IMR-90 (cell line): ENCODE results near the gene SLC25A25. TPM values are rescaled to one million over a fixed set of nuclear protein-coding genes. Genes with fewer than 3 reads are reported as not detected.

Source experiments
- ATAC-seq: fragments of 200-7000 bp; cut with Tn5 transposase; 2 replicates; pipeline ENCODE4 v1.9.1; 2020; ENCODE audit warnings: low read depth, mild to moderate bottlenecking, moderate library complexity
- BruUV-seq: library from RNA; stranded (reverse); fragments of 400-500 nt; replicated peaks from 2 replicates; lab custom pipeline; 2021; lab: Mats Ljungman, UMichigan
- CTCF ChIA-PET: fragments of 300-600 bp; formaldehyde crosslinking; extraction: SDS; loops from one replicate; lab custom pipeline; 2021; ENCODE audit warnings: antibody characterized with exemption; lab: Yijun Ruan, JAX
- POLR2A ChIA-PET: fragments of 300-600 bp; sonication (Branson Sonifier 250); formaldehyde crosslinking; loops from one replicate; lab custom pipeline; 2022; ENCODE audit warnings: antibody characterized with exemption; ENCODE audit not compliant: unreplicated experiment; lab: Charles Lee
- DNase-seq: peaks from one replicate; pipeline ENCODE4 v3.0.0; 2013
- H2AFZ ChIP-seq: replicated peaks from 2 replicates; pipeline ENCODE3; 2013; ENCODE audit warnings: low read length, mild to moderate bottlenecking; ENCODE audit not compliant: poor library complexity
- H2AK5ac ChIP-seq: 2 replicates; pipeline ENCODE4 v1.6.1; 2013; ENCODE audit warnings: low read depth, low read length, inconsistent platforms
- H2AK9ac ChIP-seq: replicated peaks from 2 replicates; pipeline ENCODE3; 2013; ENCODE audit warnings: mild to moderate bottlenecking, low read depth, low read length, moderate library complexity; ENCODE audit not compliant: poor library complexity
- H2BK120ac ChIP-seq: 2 replicates; pipeline ENCODE4 v1.6.1; 2013; ENCODE audit warnings: low read depth, low read length, inconsistent platforms
- H2BK15ac ChIP-seq: 3 replicates; pipeline ENCODE4 v1.6.1; 2013; ENCODE audit warnings: low read depth, low read length, inconsistent platforms
- H2BK20ac ChIP-seq: 2 replicates; pipeline ENCODE4 v1.6.1; 2013; ENCODE audit warnings: low read depth, mild to moderate bottlenecking, inconsistent platforms, low read length, moderate library complexity
- H2BK5ac ChIP-seq: 2 replicates; pipeline ENCODE4 v1.6.1; 2013; ENCODE audit warnings: mild to moderate bottlenecking, low read depth, low read length, inconsistent platforms; ENCODE audit not compliant: poor library complexity, severe bottlenecking
- H3K14ac ChIP-seq: replicated peaks from 2 replicates; pipeline ENCODE4 v1.6.1; 2013; ENCODE audit warnings: low read depth, low read length, inconsistent platforms
- H3K18ac ChIP-seq: 2 replicates; pipeline ENCODE4 v1.6.1; 2013; ENCODE audit warnings: low read depth, low read length, control low read depth
- H3K23ac ChIP-seq: 2 replicates; pipeline ENCODE4 v1.6.1; 2013; ENCODE audit warnings: low read depth, low read length, inconsistent platforms
- H3K27ac ChIP-seq: 2 replicates; pipeline ENCODE4 v1.5.1; 2013; ENCODE audit warnings: mild to moderate bottlenecking, control low read depth, low read length; ENCODE audit not compliant: insufficient read depth
- H3K27me3 ChIP-seq: 2 replicates; pipeline ENCODE4 v1.6.1; 2013; ENCODE audit warnings: low read length; ENCODE audit not compliant: control insufficient read depth, insufficient read depth
- H3K36me3 ChIP-seq: 2 replicates; pipeline ENCODE4 v1.6.1; 2013; ENCODE audit warnings: low read length, mixed read lengths; ENCODE audit not compliant: control insufficient read depth, insufficient read depth
- H3K4ac ChIP-seq: 2 replicates; pipeline ENCODE4 v1.6.1; 2013; ENCODE audit warnings: low read depth, low read length, inconsistent platforms
- H3K4me1 ChIP-seq: 2 replicates; pipeline ENCODE4 v1.6.1; 2013; ENCODE audit warnings: low read length, mixed read lengths; ENCODE audit not compliant: control insufficient read depth, insufficient read depth
- H3K4me2 ChIP-seq: 2 replicates; pipeline ENCODE4 v1.6.1; 2013; ENCODE audit warnings: low read depth, mild to moderate bottlenecking, control low read depth, low read length, moderate library complexity
- H3K4me3 ChIP-seq: 2 replicates; pipeline ENCODE4 v1.5.1; 2013; ENCODE audit warnings: low read depth, mild to moderate bottlenecking, control low read depth, low read length, moderate library complexity; ENCODE audit not compliant: insufficient read depth
- H3K56ac ChIP-seq: 2 replicates; pipeline ENCODE4 v1.6.1; 2013; ENCODE audit warnings: low read length, inconsistent platforms; ENCODE audit not compliant: insufficient read depth; ENCODE audit errors: extremely low read depth
- H3K79me1 ChIP-seq, 2 experiments: 2 replicates each; pipeline ENCODE4 v1.6.1; 2013; ENCODE audit warnings: low read length in 2 of 2, inconsistent platforms in 1 of 2, low read depth in 1 of 2
- H3K9ac ChIP-seq: 2 replicates; pipeline ENCODE4 v1.6.1; 2013; ENCODE audit warnings: low read depth, low read length, control low read depth
- H3K9me1 ChIP-seq: 2 replicates; pipeline ENCODE4 v1.6.1; 2013; ENCODE audit warnings: low read length, inconsistent platforms; ENCODE audit not compliant: insufficient read depth
- H3K9me3 ChIP-seq: 2 replicates; pipeline ENCODE4 v1.6.1; 2013; ENCODE audit warnings: low read length; ENCODE audit not compliant: control insufficient read depth, insufficient read depth
- H4K20me1 ChIP-seq: 2 replicates; pipeline ENCODE4 v1.6.1; 2013; ENCODE audit warnings: low read length, inconsistent platforms; ENCODE audit not compliant: insufficient read depth
- H4K5ac ChIP-seq: 2 replicates; pipeline ENCODE4 v1.6.1; 2013; ENCODE audit warnings: mild to moderate bottlenecking, low read depth, low read length, control low read depth
- H4K8ac ChIP-seq, 2 experiments: 2 replicates each; pipeline ENCODE4 v1.6.1; 2013; ENCODE audit warnings: low read depth in 2 of 2, low read length in 2 of 2, control low read depth in 1 of 2, inconsistent platforms in 1 of 2
- H4K91ac ChIP-seq: 2 replicates; pipeline ENCODE4 v1.6.1; 2013; ENCODE audit warnings: low read depth, low read length, inconsistent platforms; ENCODE audit not compliant: insufficient read depth
- BHLHE40 ChIP-seq: fragments of 150-350 bp; IDR thresholded peaks from 2 replicates; pipeline ENCODE4 v1.6.1; 2016; ENCODE audit warnings: mild to moderate bottlenecking, low read depth, low read length
- CEBPB ChIP-seq: IDR thresholded peaks from 2 replicates; pipeline ENCODE4 v1.6.1; 2012; ENCODE audit warnings: low read depth, low read length, improper control_type of control experiment
- MAFK ChIP-seq: IDR thresholded peaks from 2 replicates; pipeline ENCODE4 v1.6.1; 2012; ENCODE audit warnings: low read depth, low read length, improper control_type of control experiment
- MAZ ChIP-seq: IDR thresholded peaks from 2 replicates; pipeline ENCODE4 v1.6.1; 2012; ENCODE audit warnings: low read depth, mild to moderate bottlenecking, low read length, improper control_type of control experiment, moderate library complexity, borderline replicate concordance
- MXI1 ChIP-seq: IDR thresholded peaks from 2 replicates; pipeline ENCODE4 v1.6.1; 2012; ENCODE audit warnings: low read depth, mild to moderate bottlenecking, low read length, moderate library complexity, borderline replicate concordance
- SMC3 ChIP-seq: fragments of 150-350 bp; IDR thresholded peaks from 2 replicates; pipeline ENCODE4 v1.6.1; 2016; ENCODE audit warnings: low read depth, mild to moderate bottlenecking, antibody characterized with exemption, low read length, moderate library complexity
- WGBS, 2 experiments: methylation state at CpG; one replicate each; pipeline versions ENCODE4 v1.1.5 to v1.1.7; 2013; ENCODE audit warnings: missing lambda C conversion rate in 2 of 2; ENCODE audit not compliant: insufficient read length in 1 of 2; ENCODE audit errors: extremely low coverage in 2 of 2; 5-methylcytosine and 5-hydroxymethylcytosine counted together
- dilution Hi-C: fragments of 300-500 bp; cut with HindIII; formaldehyde crosslinking; loops from one replicate; pipeline ENCODE4 v1.14.3; 2018; ENCODE audit warnings: low sequenced_read_pairs; ENCODE audit not compliant: unreplicated experiment
- in situ Hi-C: fragments of 300-500 bp; cut with MboI; formaldehyde crosslinking; loops from 3 replicates; pipeline ENCODE4 v1.14.3; 2019; ENCODE audit warnings: low sequenced_read_pairs, inconsistent platforms, mixed read lengths
- intact Hi-C: fragments of 100-400 bp; cut with micrococcal nuclease; formaldehyde crosslinking; loops from 2 replicates; pipeline ENCODE4 v1.10.0; 2022
- polyA plus RNA-seq, 3 experiments: library from polyadenylated mRNA; depleted of rRNA; stranded (reverse); fragments of >200 nt; gene quantifications; 2 replicates each; pipeline ENCODE4 v1.2.3, GENCODE V29; 2012; ENCODE audit warnings: low replicate concordance in 1 of 3
- total RNA-seq: library from RNA; depleted of rRNA; stranded (reverse); fragments of >200 nt; gene quantifications from 2 replicates; pipeline ENCODE4 v1.2.3, GENCODE V29; 2012
- TF ChIP-seq, protein P1 (sequence below): fragments of 150-350 bp; IDR thresholded peaks from 2 replicates; pipeline ENCODE4 v1.6.1; 2017; ENCODE audit warnings: mild to moderate bottlenecking, antibody characterized with exemption, low read length, low read depth

Gene SLC25A25
- total and polyA plus RNA-seq, 2 of the 4 experiments (the other 2 are of a cell fraction) = 14.0 to 17.9 TPM

GRCh38 chr9:128121466-128121810, 53.4 kb downstream of the SLC25A25 start:
- H3K18ac ChIP-seq = no peak overlapping the region
- H3K9ac ChIP-seq = no peak overlapping the region
- H2AK9ac ChIP-seq = no peak overlapping the region
- no peak overlapping the region for H2BK5ac ChIP-seq
- DNase-seq = no peak
- 100% methylated on average over 2 of the region's 5 CpGs; no CpG with 5 or more reads in 1 of the 2 experiments for WGBS, 2 experiments
- H4K20me1 ChIP-seq = peaks cover 17% of the 10 kb centered on the region; the same call in 1 of the 2 replicates
- H3K4me3 ChIP-seq = no peak overlapping the region
- no TSS peak for BruUV-seq
- no peak overlapping the region for H3K27ac ChIP-seq
- no peak overlapping the region for H4K8ac ChIP-seq
- H2BK15ac ChIP-seq = no peak overlapping the region
- H3K79me1 ChIP-seq = peaks cover 3 to 20% of the 10 kb centered on the region in 2 experiments; a peak in 3 of 4 replicates
- H3K27me3 ChIP-seq = no peaks in the 10 kb centered on the region
- dilution Hi-C loops (no loop called here), intact Hi-C loops (no loop called here), in situ Hi-C loops (no loop called here)
- no peak overlapping the region for H2AFZ ChIP-seq
- no peak overlapping the region for H3K14ac ChIP-seq
- no peak overlapping the region for H3K4me2 ChIP-seq
- H2AK5ac ChIP-seq = no peak overlapping the region
- no peak overlapping the region for H3K4ac ChIP-seq
- no peak overlapping the region for H3K56ac ChIP-seq
- no peaks in the 10 kb centered on the region for H3K9me3 ChIP-seq
- H4K5ac ChIP-seq = no peak overlapping the region
- H4K91ac ChIP-seq = no peak overlapping the region
- no peak overlapping the region for H2BK20ac ChIP-seq
- H3K23ac ChIP-seq = no peak overlapping the region
- TF ChIP-seq BHLHE40 (no peak), MXI1 (no peak), CEBPB (no peak), MAZ (no peak), MAFK (no peak), SMC3 (no peak)
- TF ChIP-seq, protein P1, sequence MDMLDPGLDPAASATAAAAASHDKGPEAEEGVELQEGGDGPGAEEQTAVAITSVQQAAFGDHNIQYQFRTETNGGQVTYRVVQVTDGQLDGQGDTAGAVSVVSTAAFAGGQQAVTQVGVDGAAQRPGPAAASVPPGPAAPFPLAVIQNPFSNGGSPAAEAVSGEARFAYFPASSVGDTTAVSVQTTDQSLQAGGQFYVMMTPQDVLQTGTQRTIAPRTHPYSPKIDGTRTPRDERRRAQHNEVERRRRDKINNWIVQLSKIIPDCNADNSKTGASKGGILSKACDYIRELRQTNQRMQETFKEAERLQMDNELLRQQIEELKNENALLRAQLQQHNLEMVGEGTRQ = no peak
- ChIA-PET CTCF (no interaction called here), POLR2A (no interaction called here)
- H3K36me3 ChIP-seq = peaks cover 24% of the 10 kb centered on the region
- ATAC-seq = no peak
- H2BK120ac ChIP-seq = no peak overlapping the region
- peaks cover 4% of the 10 kb centered on the region for H3K9me1 ChIP-seq
- H3K4me1 ChIP-seq = peaks cover 6% of the 10 kb centered on the region; the same call in 1 of the 2 replicates
